Stimulated activated CD4-positive, alpha-beta T cell treated with anti-CD3 and anti-CD28 coated beads, Interleukin-15, amount 100 ng/mL, for 48 hours (primary cell): ENCODE measurements around the gene TBXAS1.
"Not testable (repeated sequence)": the region's sequence is repeated elsewhere in the genome, so short reads cannot be mapped to it uniquely, and the experiment has no call there.

Experiments used
- DNase-seq, 2 donors: peaks; one replicate each; pipeline ENCODE4 v3.0.0-alpha.2; 2020; ENCODE audit warnings: low read depth in 2 of 2

Gene TBXAS1

DNA sequence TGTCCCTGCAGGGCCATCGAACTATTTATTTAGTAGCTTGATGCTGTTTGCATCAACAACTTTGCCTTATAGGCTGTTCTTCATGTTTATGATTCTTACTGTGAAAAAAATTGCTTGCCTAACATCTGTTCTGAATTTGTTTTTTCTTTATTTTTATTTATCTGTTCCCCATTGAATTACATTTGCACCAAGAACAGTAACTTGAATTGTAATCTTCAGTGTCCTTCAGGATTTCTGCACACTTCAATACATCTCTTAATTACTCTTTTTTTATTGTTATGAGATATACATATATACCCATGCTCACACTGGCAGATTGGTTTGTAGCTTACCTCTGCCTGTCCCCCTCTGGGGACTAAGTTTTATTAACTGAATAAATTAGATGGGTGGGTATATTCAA is 64.4 kb downstream of the TBXAS1 start:
- DNase-seq, result no peak

DNA sequence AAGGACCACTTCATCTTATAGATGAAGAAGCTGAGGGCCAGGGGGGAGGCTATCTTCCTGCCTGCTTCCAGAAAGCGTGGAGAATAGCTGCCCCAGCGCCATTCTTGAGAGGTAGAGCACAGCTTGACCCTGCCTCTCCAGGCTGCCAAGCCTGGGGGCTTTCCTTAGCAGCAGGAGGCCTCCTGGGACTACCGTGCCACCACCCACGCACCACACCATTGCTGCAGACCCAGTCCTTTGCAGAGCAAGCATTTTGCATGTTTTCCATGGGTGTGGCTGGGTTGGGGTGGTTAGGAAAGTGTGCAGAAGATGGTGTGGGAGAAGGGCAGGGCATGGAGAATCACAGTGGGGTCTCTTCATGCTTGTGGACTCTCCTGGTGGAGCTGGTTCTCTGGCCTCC is 64.9 kb downstream of the TBXAS1 start:
- no peak for DNase-seq

DNA sequence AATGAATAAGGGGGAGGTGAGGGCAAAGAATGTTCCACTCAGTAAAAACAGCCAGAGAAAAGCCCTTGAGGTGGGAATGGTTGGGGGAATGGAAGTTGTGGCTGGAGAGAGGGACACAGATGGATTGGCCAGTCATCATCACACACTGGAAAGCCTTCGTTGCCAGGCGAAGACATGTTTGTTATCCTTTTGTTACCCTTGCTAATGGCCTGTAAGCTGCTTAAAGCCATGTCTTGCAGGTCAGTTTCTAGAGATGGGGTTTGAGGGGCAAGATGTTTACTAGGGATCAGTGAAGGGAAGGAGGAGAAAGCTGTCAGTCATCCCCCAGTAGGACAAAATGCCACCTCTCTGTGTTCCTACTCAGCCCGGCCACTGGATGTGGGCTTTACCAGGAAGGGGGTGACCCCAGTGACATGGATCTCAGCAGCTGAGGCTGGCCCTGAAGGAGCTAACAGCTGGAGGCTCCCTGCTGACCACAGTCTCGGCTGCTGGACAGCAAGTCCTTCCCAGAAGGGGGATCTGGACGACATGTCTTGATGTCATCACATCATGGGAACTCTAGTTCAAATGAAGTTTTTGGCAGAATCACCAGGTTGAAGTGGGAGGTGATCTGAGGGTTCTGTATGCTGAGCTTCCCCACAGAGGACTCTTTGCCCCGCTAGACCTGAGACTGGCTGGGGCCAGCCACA is 66.2 kb downstream of the TBXAS1 start:
- DNase-seq, result no peak

DNA sequence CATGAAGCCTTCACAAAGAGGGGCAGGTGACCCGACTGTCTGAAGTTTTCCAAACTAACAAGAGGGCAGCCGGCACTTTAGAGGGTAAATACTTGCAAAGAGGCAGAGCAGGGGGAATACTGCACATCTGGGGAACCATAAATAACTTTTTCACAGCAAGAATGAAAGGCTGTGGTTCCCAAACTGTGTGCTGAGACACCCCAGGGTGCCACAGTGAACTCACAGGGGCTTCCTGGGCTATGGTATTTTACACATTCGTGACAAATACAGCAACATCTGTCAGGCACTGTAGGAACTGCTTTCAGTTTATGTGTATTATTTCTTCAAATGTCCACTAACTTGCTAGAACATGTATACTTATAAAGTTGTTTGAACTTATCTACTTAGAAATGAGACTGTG is 67.2 kb downstream of the TBXAS1 start:
- no peak for DNase-seq

DNA sequence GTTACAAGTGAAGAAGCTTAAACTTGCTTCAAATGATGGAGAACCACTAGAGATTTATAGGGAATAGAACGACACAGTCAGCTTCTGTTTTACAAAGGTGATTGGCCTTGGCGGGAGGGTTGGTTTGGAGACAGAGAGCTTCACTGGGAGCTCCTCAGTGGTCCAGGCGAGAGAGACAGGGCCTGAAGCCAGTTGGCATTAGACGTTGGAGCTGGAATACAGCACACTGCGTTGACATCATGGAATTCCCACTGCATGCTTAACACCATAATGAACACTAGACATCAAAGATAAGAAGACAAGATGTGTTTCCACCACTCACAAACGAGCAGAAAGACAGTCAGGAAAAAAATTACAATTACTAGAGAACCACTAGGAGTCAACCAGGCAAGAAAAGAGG is 67.8 kb downstream of the TBXAS1 start:
- no peak for DNase-seq

DNA sequence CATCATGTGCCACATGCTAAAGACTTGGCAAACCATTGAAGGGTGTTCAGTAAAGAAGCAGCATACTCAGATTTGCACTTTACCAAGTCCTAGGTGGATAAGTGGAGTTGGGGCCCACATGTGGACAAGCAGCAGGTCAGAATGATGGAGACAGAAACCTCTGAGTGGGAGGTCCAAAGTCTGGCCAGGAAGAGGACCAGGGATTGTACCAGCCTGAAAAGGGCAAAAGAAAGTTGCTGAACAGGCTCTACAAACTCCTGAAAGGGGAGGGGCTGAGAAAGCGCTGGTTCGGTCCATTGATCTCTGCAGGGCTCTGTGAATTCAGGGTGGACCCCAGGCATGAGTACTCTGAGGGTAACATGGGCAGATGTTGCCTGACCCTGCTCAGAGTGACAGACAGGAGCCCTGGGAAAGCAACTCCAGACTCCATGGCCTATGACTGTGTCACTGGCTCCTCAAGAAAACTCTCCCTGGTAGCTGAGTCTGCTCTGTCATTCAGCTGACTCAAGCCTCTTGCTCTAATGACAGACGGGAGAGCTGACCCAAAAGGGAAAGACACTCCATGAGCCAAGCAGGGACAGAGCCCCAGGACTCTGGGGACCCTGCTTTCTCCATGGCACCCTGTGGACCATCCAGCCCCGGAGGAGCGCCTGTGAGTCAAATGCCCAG is 68.5 kb downstream of the TBXAS1 start:
- DNase-seq, result no peak

DNA sequence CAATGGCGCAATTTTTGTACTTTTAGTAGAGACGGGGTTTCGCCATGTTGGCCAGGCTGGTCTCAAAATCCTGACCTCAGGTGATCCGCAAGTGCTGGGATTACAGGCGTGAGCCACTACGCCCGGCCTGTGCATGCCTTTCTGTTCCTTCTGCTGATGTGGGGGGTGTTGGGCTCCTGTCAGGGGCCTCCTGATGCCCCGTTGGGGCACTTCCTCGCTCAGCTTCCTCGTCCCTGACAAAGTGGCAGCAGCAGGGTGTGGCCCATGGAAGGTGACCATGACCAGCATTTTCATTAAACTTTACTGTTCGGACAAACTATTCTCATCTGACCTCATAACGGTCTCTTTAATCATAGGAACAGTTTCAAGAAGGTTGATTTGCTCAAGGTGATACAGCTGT is 69.4 kb downstream of the TBXAS1 start:
- DNase-seq, result no peak

DNA sequence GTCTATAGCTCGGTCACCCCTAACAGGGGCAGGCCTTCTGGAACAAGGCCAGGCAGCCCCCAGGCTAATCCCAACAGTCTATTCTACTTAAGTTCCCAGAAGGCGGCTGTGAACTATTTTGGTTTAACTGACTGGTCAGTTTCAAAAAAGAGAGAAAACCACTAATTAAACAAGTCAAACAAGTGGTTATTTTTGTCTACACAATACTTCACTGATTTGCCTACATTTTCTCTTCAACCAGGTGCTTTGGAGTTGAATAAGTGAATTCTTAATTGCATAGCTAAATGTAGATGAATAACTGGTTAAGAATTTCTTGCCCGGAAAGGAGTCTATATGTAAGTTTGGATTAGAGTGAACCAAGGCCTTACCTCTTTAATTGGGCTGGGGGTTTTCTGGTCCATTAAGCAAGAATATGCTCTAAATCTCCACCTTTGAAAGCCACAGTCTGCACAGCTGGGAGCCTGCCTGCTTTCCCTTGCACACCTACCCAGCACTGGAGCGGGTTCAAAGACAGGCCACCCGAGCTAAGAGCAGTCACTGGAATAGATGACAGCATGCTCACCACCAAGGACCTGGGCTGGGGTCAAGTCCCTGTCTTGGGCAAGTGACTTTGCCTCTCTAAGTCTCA is 70.4 kb downstream of the TBXAS1 start:
- no peak for DNase-seq

DNA sequence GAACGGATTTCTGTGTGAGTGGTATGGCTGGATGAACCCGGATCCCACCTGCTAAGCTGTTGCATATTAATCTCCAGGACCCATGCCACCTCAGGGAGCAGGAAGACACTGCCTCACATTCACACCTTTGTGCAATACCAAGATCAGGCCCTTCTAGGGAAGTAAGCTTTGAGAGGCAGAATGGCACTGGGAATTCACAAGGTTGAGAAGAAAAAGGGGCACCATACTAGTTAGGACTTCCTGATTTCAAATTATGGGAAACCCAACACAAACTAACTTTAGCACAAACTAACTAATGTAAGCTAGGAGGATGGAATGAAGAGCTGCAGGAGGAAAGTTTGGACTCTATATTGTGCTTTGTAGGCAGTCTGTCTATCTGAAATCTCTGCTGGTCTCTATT is 71.3 kb downstream of the TBXAS1 start:
- DNase-seq, result no peak

DNA sequence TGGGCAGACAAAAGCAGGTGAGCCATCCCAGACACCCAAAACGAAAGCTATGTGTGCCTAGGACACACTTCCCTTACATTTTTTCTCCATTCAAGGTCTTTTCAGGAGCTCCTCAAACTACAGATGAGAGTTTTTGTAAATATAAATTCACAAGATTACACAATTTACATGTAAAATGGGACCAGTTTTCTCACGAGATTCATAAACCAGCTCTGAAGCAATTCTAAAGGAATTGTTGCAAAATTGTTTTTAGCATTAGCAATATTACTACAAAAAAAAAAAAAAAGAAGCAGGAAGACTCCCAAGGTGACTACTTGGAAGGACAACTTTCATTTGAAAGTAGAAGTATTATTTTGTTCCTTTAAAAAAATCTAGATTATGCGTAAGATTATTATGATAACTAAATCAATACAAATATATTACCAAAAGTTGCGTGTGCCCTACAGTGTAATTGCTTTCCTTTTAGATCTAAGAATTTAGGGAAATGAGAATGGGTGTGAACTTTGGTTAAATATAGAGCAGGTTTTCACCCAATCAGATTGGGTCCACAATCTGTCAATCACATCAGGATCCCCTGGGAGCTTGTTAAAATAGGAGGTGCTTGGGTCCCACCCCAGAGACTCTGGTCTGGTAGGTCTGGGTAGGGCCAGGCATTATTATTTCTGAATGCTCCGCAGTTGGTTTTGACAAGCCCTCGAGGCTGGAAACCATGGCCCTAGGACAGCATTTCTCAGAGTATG is 72.2 kb downstream of the TBXAS1 start:
- DNase-seq, result no peak

DNA sequence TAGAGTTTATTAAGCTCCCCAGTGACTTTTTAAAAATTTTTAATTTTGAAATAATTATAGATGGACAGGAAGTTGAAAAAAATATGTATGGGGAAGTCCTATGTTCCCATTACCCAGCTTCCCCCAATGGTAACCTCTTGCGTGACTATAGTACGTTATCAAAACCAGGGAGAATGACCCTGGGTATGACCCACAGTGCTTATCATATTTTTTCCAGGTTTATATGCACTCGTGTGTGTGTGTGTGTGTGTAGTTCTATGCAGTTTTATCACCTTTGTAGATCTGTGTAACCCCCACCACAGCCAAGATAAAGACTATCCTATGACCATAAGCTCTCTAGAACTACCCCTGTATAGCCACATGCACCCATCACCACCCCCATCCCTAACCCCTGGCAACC is 72.8 kb downstream of the TBXAS1 start:
- no peak for DNase-seq

DNA sequence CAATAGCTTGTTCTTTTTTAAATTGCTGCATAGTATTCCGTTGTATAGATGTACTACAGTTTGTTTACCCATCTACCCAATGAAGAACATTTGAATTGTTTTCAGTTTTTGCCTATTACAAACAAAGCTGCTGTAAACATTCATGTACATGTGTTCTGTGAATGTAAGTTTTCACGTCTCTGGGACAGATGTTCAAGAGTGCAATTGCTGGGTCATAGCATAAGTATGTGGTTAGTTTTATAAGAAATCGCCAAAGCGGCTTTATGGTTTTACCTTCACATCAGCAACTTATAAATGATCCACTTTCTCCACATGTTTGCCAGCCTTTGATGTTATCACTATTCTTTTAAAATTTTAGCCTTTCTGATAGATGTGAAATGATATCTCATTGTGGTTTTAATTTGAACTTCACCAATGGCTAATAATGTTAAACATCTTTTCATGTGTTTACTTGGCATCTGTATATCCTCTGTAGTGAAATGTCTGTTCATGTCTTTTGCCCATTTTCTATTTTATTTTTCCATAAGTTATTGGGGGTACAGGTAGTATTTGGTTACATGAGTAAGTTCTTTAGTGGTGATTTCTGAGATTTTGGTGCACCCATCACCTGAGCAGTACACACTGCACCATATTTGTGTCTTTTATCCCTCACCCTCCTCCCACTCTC is 73.5 kb downstream of the TBXAS1 start:
- no peak for DNase-seq

DNA sequence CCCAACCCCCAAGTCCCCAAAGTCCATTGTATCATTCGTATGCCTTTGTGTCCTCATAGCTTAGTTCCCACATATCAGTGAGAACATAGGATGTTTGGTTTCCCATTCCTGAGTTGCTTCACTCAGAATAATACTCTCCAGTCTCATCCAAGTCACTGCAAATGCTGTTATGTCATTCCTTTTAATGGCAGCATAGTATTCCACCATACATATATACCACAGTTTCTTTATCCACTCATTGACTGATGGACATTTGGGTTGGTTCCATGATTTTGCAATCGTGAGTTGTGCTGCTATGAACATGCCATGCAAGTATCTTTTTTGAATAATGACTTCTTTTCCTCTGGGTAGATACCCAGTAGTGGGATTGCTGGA is 74.0 kb downstream of the TBXAS1 start:
- not testable (repeated sequence) for DNase-seq

DNA sequence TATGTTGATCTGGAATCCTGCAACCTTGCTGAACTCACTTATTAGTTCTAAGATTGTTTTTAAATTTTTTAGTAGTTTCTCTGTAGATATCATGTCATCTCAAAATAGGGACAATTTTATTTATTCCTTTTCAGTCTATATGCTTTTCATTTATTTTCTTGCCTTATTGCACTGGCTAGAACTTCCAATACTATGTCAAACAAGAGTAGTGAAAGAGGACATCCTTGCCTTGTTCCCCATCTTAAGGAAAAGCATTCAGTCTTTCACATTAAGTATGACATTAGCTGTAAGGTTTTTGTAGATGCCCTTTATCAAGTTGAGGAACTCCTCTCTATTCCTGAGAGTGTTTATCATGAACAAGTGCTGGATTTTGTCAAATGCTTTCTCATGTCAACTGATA is 77.8 kb downstream of the TBXAS1 start:
- DNase-seq, result no peak

DNA sequence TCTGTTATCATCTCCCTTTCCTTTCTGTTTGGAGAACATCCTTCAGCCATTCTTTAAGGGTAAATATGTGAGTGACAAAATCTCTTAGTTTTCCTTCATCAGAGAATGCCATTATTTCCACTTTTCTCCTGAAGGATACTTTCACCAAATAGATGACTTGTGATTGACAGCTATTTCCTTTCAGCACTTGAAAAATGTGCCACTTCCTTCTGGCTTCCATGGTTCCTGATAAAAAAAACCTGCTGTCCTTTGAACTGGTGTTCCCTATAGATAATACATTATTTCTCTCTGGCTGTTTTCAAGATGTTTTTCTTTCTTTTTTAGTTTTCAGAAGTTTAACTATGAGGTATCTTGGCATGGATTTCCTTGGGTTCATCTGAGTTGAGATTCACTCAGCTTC is 79.7 kb downstream of the TBXAS1 start:
- DNase-seq, result no peak

DNA sequence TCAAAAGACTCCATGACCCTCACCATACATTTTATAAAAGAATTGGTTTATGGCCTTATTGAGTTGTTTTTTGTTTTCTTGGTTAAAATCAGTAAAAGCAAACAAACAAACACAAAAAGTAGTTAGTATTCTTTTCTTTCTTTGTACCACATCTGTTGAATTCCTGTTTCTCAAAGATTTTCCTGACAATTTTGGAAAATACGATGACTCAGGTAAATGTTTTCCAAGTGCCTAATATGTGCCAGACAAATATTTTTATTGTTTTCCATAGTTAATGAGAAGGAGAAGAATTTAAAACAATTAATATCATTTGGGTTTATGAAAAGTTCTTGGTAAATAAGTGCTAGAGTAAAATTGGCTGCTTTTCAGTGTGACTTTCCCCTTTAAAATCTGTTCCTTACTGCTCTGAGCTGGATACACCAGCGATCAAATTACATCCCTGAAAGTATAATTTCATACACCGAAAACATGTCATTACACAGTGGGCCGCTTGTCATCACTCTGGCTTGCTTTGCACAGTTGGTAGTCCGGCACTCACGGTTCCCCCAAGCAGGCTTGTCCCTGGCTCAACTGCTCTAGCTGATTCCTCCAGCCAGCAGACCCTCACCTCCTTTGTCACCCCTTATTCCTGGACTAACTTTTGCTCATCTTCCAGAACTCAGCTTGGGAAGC is 80.5 kb downstream of the TBXAS1 start:
- DNase-seq, result no peak

DNA sequence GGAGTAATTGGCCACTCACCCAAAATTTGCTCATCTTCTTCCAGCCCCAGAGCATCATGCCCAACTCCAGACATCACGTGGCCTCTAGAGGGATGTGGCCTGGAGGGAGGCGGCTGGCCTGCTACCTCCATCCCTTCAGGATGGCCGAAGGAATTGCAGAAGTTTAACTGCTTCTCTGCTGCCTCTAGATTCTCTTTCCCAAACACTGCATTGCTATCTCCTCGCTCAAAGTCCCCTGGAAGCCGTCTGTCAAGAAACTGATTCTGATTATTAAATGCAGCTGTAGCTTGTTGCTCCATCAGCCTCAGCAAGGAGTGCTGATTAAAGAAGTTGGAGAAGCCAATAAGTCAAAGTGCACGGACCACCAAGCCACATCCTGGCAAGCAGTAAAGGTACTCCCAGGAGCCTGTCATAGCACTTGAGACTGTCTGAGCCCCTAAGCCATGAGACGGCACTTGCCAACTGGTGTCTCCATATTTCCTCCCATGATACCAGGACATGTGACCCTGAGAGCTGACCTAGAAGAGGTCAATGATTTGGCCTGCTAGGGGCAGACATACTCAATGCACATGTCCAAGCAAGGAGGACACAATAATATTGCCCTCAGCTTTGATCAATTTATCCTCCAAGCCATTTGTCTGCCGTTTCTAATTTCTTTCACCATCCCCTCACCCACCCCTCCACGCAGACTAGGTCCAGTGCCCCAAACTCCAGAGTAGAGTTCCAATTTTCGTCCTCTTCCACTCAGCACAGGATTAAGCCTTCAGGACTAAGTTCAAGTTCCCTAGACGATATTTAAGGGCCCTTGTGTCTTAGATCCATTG is 84.2 kb downstream of the TBXAS1 start:
- no peak for DNase-seq

DNA sequence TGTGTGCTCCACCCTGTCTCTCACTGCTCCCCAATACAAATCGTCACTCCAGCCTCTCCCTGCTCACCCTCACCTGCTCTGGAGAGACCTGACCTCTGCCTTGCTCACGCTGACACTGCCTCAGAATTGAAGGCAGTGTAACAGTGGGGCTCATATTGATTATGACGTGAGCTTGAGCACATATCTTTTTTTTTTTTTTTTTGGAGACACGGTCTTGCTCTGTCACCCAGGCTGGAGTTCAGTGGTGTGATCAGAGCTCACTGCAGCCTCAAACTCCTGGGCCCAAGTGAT is 84.7 kb downstream of the TBXAS1 start:
- no peak for DNase-seq

DNA sequence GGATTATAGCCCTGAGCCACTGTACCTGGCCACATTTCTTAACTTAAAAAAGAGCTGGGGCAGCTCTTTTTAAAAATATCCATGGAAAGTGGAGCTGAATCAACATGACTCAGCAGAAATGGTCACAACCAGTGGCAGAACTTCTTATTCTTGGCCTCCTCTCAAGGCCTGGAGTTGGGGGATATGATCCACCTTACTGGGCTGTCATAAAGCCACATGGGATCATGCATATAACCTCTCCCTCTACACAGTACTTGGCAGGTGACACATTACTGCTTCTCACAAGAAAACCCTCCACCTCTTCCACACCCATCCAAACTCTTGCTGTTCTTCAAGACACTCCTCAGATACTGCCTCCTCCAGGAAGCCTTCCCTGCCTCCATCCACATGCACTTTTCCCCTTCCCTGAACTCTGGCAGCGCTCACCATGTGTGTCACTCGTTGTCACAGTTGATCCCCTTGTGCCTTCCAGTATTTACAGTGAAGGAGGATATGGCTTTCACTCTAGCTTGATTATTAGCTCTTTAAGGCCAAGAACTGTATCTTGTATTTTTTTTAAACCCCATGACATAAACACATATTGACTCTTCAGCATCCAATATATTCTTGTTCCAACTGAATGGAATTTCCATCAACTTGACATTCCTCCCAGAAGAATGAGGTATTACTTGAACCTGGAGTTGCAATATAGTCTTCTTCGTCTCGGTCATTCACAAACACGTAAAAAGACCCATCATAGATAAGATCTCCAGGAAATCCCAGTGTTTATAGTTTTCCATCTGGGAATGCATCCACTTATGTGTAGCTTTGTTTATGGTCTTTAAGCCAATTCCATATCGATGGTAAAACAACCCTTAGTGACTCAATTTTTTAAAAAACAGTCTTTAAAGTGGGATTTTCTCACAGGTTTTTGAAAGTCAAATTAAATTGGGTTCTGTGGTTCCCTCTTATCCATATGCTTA is 85.5 kb downstream of the TBXAS1 start:
- no peak for DNase-seq
